ENCODE data around the gene RUNX2.

The RUNX2 gene

DNA sequence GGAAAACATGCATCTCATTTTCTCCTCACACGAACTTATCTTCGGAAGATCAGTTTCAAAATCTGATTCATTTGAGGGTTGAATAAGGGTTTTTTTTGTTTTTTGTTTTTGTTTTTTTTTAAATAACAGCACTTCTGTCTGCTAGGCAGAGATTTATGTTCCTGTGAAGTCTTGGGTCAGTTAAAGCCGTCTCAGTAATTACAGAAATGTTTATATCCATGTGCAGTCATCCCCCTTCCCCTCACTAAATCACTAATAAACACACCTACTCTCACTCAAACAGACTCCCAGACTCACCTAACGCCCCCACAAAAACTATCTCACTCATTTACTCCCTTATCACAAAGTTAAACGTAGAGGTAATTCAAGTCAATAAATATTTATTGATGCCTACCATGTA, 263.8 kb downstream of the RUNX2 start:
- H3K4me3 ChIP-seq (replicated peaks; ENCODE audit: low read depth, low read length), result no peak overlapping the region
- no peaks in the 10 kb centered on the region for H3K36me3 ChIP-seq (ENCODE audit: control insufficient read depth, insufficient read depth, low read length)
- DNase-seq (ENCODE audit: extremely low read depth, insufficient read length), result no peak
- TF ChIP-seq, protein P1, sequence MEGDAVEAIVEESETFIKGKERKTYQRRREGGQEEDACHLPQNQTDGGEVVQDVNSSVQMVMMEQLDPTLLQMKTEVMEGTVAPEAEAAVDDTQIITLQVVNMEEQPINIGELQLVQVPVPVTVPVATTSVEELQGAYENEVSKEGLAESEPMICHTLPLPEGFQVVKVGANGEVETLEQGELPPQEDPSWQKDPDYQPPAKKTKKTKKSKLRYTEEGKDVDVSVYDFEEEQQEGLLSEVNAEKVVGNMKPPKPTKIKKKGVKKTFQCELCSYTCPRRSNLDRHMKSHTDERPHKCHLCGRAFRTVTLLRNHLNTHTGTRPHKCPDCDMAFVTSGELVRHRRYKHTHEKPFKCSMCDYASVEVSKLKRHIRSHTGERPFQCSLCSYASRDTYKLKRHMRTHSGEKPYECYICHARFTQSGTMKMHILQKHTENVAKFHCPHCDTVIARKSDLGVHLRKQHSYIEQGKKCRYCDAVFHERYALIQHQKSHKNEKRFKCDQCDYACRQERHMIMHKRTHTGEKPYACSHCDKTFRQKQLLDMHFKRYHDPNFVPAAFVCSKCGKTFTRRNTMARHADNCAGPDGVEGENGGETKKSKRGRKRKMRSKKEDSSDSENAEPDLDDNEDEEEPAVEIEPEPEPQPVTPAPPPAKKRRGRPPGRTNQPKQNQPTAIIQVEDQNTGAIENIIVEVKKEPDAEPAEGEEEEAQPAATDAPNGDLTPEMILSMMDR (IDR thresholded peaks at IDR 0.05; ENCODE audit: insufficient read depth, low read length, poor library complexity, severe bottlenecking), result no peak
- peaks cover 2% of the 10 kb centered on the region; the same call in 1 of the 2 replicates for H3K27me3 ChIP-seq (replicated peaks; ENCODE audit: control insufficient read depth, insufficient read depth, low read length)

DNA sequence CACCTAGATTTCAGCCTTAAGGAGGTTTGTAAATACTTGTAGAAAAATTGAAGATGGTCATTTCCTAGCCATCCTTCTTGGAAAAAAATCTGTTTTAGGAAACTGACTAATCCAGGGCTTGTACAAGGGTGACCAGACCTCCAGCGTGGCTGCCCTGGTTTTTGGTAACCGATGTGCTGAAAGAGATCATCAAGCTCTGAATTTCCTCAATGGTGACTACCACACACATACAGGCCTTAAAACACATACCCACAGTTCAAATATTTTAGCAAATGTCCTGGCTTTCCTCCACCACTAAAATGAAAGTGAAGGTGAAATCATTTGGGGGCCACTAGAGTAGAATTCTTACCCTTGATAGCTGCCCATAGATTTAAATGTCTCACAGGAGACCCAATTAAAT, 264.9 kb downstream of the RUNX2 start:
- no peaks in the 10 kb centered on the region for H3K36me3 ChIP-seq (ENCODE audit: control insufficient read depth, insufficient read depth, low read length)
- no peaks in the 10 kb centered on the region; the same call in 1 of the 2 replicates for H3K27me3 ChIP-seq (replicated peaks; ENCODE audit: control insufficient read depth, insufficient read depth, low read length)
- TF ChIP-seq, protein P1 (IDR thresholded peaks at IDR 0.05; ENCODE audit: insufficient read depth, low read length, poor library complexity, severe bottlenecking), result no peak
- no peak overlapping the region for H3K4me3 ChIP-seq (replicated peaks; ENCODE audit: low read depth, low read length)
- DNase-seq (ENCODE audit: extremely low read depth, insufficient read length), result no peak

DNA sequence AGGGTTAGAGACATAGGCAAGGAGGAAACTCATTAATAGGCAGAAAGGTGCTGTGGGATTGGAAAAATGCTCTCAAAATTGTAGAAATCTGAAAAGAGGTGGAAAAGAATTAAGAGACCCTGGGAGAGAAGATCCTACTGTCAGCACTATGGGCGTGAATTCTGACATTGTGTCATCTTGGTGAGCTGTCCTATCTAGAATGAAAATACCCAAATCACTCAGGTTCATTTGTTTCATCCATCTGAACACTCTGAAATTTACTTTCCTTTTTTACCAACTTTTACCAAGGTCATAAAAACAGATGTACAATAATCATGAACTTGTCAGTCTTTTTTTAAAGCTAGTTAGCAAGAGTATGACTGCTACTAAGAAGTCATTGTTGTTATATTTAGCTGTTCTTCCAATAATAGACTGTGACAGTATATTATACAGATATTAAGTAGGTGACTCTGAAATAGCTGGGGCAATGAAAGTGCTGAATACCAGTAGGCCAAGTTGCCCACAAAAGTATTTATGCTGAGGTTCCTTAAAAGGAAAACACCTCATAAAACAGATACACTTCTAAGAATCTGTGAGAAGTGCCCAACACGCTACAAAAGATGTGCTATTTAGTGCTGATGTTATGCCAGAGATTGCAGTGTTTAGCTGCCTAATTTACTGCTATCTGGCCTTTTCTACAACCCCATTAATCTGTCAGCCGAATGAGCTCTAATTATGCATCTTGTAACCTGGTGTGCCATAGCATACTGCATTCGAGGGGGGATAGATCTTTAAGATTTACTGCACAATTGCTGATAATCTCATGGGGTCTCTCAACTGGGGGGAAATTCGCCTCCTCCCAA, 267.1 kb downstream of the RUNX2 start:
- Histone ChIP-seq H3K27me3 (replicated peaks; ENCODE audit: control insufficient read depth, insufficient read depth, low read length) (no peaks in the 10 kb centered on the region; the same call in 1 of the 2 replicates), H3K4me3 (replicated peaks; ENCODE audit: low read depth, low read length) (no peak overlapping the region), H3K36me3 (ENCODE audit: control insufficient read depth, insufficient read depth, low read length) (no peaks in the 10 kb centered on the region)
- TF ChIP-seq, protein P1 (IDR thresholded peaks at IDR 0.05; ENCODE audit: insufficient read depth, low read length, poor library complexity, severe bottlenecking), result no peak
- DNase-seq (ENCODE audit: extremely low read depth, insufficient read length), result no peak

DNA sequence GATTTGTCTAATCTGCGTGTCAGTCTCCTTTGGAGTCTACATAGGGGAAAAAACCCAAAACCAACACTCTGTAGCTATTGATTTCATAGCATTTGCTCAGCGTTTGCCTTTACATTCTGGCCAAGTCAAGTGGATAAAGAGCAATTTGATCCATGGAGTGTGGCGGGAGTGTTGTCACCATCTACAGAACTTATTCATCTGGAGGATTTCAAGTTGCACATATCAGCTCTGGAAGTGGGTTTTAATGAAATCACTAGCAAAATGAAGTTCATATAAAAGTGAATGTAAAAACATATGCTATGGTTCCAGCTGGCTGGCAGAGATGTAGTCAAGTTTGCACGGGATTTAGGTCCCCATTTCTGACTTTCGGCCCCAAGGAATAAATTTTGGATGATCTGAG, 269.3 kb downstream of the RUNX2 start:
- no peak for DNase-seq (ENCODE audit: extremely low read depth, insufficient read length)
- TF ChIP-seq, protein P1 (IDR thresholded peaks at IDR 0.05; ENCODE audit: insufficient read depth, low read length, poor library complexity, severe bottlenecking), result no peak
- Histone ChIP-seq H3K4me3 (replicated peaks; ENCODE audit: low read depth, low read length) (no peak overlapping the region), H3K27me3 (replicated peaks; ENCODE audit: control insufficient read depth, insufficient read depth, low read length) (no peaks in the 10 kb centered on the region; the same call in 1 of the 2 replicates), H3K36me3 (ENCODE audit: control insufficient read depth, insufficient read depth, low read length) (no peaks in the 10 kb centered on the region)

DNA sequence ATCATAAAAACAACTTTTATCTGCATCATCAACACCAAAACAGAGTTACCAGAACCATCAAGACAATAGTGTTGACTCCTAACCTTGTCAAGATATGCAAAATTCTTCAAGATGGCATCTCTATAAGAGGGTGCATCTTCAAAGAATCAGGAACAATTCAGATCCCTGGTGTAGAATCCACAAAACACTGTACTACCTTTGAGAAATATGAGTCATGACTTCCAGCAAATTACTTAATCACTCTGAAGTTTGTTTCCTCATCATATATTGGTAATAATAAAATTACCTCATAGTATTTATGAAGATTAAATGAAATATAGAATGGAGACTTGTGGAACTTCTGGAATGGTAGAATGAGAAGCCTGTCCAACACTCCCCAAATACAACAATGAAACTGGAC, 270.9 kb downstream of the RUNX2 start:
- Histone ChIP-seq H3K27me3 (replicated peaks; ENCODE audit: control insufficient read depth, insufficient read depth, low read length) (no peaks in the 10 kb centered on the region; the same call in 1 of the 2 replicates), H3K36me3 (ENCODE audit: control insufficient read depth, insufficient read depth, low read length) (no peaks in the 10 kb centered on the region), H3K4me3 (replicated peaks; ENCODE audit: low read depth, low read length) (no peak overlapping the region)
- DNase-seq (ENCODE audit: extremely low read depth, insufficient read length), result no peak
- TF ChIP-seq, protein P1 (IDR thresholded peaks at IDR 0.05; ENCODE audit: insufficient read depth, low read length, poor library complexity, severe bottlenecking), result no peak
